Stimulated activated CD4-positive, alpha-beta T cell treated with anti-CD3 and anti-CD28 coated beads, Interleukin-1b, Interleukin-23, amount 100 ng/mL, for 1 hour (primary cell): Measurements from ENCODE around the gene STIMATE.

Experiments
- DNase-seq, 2 donors: peaks; one replicate each; pipeline ENCODE4 v3.0.0-alpha.2; 2020; ENCODE audit warnings: low read depth in 2 of 2

Gene STIMATE

GRCh38 chr3:52893723-52894122 is 3.6 kb downstream of the STIMATE start:
- DNase-seq = no peak

- DNase-seq = no peak
Measured at GRCh38 chr3:52892625-52893311, 4.6 kb downstream of the STIMATE start.

GRCh38 chr3:52892290-52892624 is 5.1 kb downstream of the STIMATE start:
- DNase-seq = no peak

GRCh38 chr3:52891615-52892081 is 5.7 kb downstream of the STIMATE start:
- no peak for DNase-seq

- DNase-seq = no peak
Measured at GRCh38 chr3:52891164-52891563, 6.2 kb downstream of the STIMATE start.

GRCh38 chr3:52890735-52891134 is 6.6 kb downstream of the STIMATE start:
- no peak for DNase-seq

- DNase-seq = no peak
Measured at GRCh38 chr3:52889901-52890300, 7.4 kb downstream of the STIMATE start.

- no peak for DNase-seq
Measured at GRCh38 chr3:52887166-52887565, 10.2 kb downstream of the STIMATE start.

GRCh38 chr3:52886049-52886730 is 11.2 kb downstream of the STIMATE start:
- no peak for DNase-seq

GRCh38 chr3:52882377-52882776 is 15.0 kb downstream of the STIMATE start:
- no peak for DNase-seq

- no peak for DNase-seq
Measured at GRCh38 chr3:52881871-52882270, 15.5 kb downstream of the STIMATE start.

GRCh38 chr3:52880474-52880873 is 16.9 kb downstream of the STIMATE start:
- DNase-seq = no peak

GRCh38 chr3:52880047-52880446 is 17.3 kb downstream of the STIMATE start:
- DNase-seq = no peak

- no peak for DNase-seq
Measured at GRCh38 chr3:52879581-52879980, 17.8 kb downstream of the STIMATE start.

- DNase-seq = no peak
Measured at GRCh38 chr3:52879090-52879489, 18.3 kb downstream of the STIMATE start.

- no peak for DNase-seq
Measured at GRCh38 chr3:52877085-52877484, 20.3 kb downstream of the STIMATE start.

GRCh38 chr3:52874864-52875587 is 22.3 kb downstream of the STIMATE start:
- DNase-seq = no peak

GRCh38 chr3:52874160-52874701 is 23.1 kb downstream of the STIMATE start:
- no peak for DNase-seq

- DNase-seq = no peak
Measured at GRCh38 chr3:52873433-52874159, 23.8 kb downstream of the STIMATE start.

GRCh38 chr3:52872245-52872644 is 25.1 kb downstream of the STIMATE start:
- no peak for DNase-seq

- no peak for DNase-seq
Measured at GRCh38 chr3:52871761-52872160, 25.6 kb downstream of the STIMATE start.

- DNase-seq = no peak
Measured at GRCh38 chr3:52870471-52870870, 26.9 kb downstream of the STIMATE start.
